HG02981 (cell line): ENCODE data around the gene PARP14.

Source experiments
- ATAC-seq: cut with Tn5 transposase; IDR thresholded peaks from one replicate; pipeline ENCODE4 v1.9.1; 2021; ENCODE audit warnings: mild to moderate bottlenecking, moderate library complexity; ENCODE audit not compliant: unreplicated experiment

PARP14 gene

GRCh38 chr3:122767540-122768372 lies 87.1 kb downstream of the PARP14 start:
- ATAC-seq, result no peak

DNA sequence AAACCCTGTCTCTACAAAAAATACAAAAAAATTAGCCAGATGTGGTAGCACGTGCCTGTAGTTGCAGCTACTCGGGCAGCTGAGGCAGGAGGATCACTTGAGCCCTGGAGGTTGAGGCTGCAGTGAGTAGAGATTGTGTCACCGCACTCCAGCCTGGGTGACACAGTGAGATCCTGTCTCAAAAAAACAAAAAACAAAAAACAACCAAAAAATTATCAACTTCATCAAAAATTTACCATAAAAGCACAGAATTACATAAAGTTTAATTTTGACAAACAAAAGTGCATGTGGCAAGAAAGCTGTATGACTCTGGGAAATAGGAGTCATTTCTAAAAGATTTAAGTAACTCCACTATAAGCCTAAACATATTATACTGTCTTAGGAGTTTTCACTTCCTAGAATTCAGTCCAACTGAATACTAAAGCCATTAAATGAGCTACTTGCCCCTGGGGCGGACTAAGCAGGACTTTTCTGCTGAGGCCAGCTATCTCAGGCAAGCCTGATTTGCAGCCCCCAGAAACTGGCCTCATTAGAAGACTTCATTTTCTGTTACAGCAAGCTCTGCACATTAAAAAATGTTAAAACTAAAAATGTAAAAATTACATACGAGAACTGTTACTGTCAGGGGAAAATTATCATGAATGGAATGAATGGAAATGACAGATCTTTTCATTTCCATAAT lies 90.0 kb downstream of the PARP14 start:
- no peak for ATAC-seq

DNA sequence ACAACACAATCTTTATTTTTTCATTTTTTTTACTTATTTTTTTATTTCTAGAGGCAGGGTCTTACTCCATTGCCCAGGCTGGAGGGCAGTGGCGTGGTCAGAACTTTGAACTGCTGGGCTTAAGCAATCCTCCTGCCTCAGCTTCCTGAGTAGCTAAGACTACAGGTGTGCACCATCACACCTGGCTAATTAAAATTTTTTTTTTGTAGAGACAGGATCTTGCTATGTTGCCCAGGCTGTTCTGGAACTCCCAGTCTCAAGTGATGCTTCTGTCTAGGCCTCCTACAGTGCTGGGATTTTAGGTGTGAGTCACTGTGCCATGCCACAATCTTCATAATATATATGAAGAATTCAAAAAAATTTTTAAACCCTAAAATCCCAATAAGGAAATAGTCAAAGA lies 92.2 kb downstream of the PARP14 start:
- ATAC-seq, result no peak

GRCh38 chr3:122773944-122774509 lies 93.4 kb downstream of the PARP14 start:
- ATAC-seq, result peak; percentile 61

- no peak for ATAC-seq
These were observed 93.9 kb downstream of the PARP14 start for GRCh38 chr3:122774564-122774963.

GRCh38 chr3:122776675-122777468 lies 96.2 kb downstream of the PARP14 start:
- ATAC-seq, result no peak

- ATAC-seq, result no peak
These were observed 96.9 kb downstream of the PARP14 start for GRCh38 chr3:122777563-122777962.
